ENCODE measurements around the gene NOX4.

DNA sequence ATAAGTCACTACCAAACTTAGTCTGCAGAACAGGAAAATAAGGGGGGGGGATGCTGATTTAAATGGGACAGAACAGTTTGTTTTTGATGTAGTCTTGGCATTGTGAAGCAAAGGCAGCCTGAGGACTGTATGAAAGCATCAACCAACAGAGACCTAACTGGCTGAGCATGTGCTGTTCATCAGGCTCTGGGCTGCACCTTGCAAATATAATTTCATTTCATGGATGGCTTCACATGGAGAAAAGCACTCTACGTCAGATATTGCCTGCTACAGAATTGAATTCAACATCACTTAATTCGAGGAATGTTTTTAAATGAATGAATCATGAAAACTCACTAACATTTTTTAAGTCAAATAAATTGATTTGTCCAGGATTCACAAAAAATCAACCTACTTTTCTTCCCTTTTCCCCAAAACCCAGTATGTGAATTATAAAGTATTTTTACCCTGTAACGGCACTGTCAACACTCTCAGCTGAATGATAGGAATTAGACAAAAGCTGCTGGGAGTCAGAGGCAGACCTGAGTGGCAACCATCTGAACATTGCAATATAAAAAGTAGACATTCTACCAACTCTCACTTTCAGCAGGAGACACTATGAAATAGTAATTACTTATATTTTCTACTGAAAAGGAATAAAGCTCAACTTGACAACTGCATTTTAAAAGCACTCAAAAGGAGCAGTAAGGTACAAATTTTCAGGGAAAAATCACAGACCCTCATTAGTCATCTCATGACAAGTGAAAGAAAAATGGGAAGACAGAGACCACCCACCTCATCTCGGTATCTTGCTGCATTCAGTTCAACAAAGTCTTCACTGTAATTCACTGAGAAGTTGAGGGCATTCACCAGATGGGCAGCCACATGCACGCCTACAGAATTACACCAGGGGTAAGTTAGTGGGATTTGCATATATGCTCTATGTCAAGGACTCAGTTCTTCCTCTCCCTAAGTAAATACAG is 47.5 kb downstream of the NOX4 start:
- TF ChIP-seq ZNF274 (IDR thresholded peaks at IDR 0.05; ENCODE audit: low read depth, low read length) = no peak
- no peak for TF ChIP-seq YY1 (IDR thresholded peaks at IDR 0.05; ENCODE audit: insufficient read depth, insufficient read length)
- no peak for TF ChIP-seq SUZ12 (IDR thresholded peaks at IDR 0.05; ENCODE audit: extremely low read depth, insufficient read depth, insufficient read length)

All from NT2/D1 (cell line).